DMS153 treated with DMSO at 0.1 percent for 48 hours (cell line): Measurements from ENCODE around the gene KRT35.
A peak's percentile ranks its signal among the peaks of the same experiment; 100 is the strongest.

Source experiments
- DNase-seq: peaks from one replicate; lab custom pipeline; 2025; ENCODE audit not compliant: unreplicated experiment; lab: John Stamatoyannopoulos, UW

Gene KRT35

GRCh38 chr17:41512546-41513167 is 31.7 kb upstream of the KRT35 start:
- no peak for DNase-seq

- no peak for DNase-seq
These were observed 30.8 kb upstream of the KRT35 start for GRCh38 chr17:41511716-41512115.

GRCh38 chr17:41511116-41511515 is 30.2 kb upstream of the KRT35 start:
- no peak for DNase-seq

GRCh38 chr17:41510251-41511065 is 29.5 kb upstream of the KRT35 start:
- peak; percentile 16 for DNase-seq

GRCh38 chr17:41507315-41507880 is 26.4 kb upstream of the KRT35 start:
- no peak for DNase-seq

- DNase-seq: no peak
These were observed 25.1 kb upstream of the KRT35 start for GRCh38 chr17:41505809-41506767.

GRCh38 chr17:41505007-41505808 is 24.3 kb upstream of the KRT35 start, which contains the start of gene KRT13:
KRT13 (minus strand) TSS chr17:41505612; CDS start chr17:41505550, 62 bp downstream.
- DNase-seq: no peak

- DNase-seq: peak; percentile 64
These were observed 23.5 kb upstream of the KRT35 start for GRCh38 chr17:41504246-41504977.

- DNase-seq: no peak
These were observed 22.3 kb upstream of the KRT35 start for GRCh38 chr17:41503202-41503601.

- DNase-seq: no peak
These were observed 19.4 kb upstream of the KRT35 start for GRCh38 chr17:41500131-41500911.

GRCh38 chr17:41499714-41500113 is 18.8 kb upstream of the KRT35 start:
- DNase-seq: no peak

GRCh38 chr17:41498276-41498675 is 17.3 kb upstream of the KRT35 start:
- no peak for DNase-seq

GRCh38 chr17:41496803-41497484 is 16.0 kb upstream of the KRT35 start:
- peak; percentile 84 for DNase-seq

GRCh38 chr17:41494524-41494923 is 13.6 kb upstream of the KRT35 start:
- no peak for DNase-seq

- peak; percentile 80 for DNase-seq
These were observed 11.8 kb upstream of the KRT35 start for GRCh38 chr17:41492771-41493170.

GRCh38 chr17:41492351-41492750 is 11.4 kb upstream of the KRT35 start:
- no peak for DNase-seq

- DNase-seq: no peak
These were observed 10.5 kb upstream of the KRT35 start for GRCh38 chr17:41491476-41491875.
